GM18498 (cell line): ENCODE data around the gene DGCR8.

ENCODE experiments used
- ATAC-seq: cut with Tn5 transposase; IDR thresholded peaks from one replicate; pipeline ENCODE4 v1.9.1; 2021; ENCODE audit warnings: mild to moderate bottlenecking, moderate library complexity; ENCODE audit not compliant: unreplicated experiment

The DGCR8 gene

DNA sequence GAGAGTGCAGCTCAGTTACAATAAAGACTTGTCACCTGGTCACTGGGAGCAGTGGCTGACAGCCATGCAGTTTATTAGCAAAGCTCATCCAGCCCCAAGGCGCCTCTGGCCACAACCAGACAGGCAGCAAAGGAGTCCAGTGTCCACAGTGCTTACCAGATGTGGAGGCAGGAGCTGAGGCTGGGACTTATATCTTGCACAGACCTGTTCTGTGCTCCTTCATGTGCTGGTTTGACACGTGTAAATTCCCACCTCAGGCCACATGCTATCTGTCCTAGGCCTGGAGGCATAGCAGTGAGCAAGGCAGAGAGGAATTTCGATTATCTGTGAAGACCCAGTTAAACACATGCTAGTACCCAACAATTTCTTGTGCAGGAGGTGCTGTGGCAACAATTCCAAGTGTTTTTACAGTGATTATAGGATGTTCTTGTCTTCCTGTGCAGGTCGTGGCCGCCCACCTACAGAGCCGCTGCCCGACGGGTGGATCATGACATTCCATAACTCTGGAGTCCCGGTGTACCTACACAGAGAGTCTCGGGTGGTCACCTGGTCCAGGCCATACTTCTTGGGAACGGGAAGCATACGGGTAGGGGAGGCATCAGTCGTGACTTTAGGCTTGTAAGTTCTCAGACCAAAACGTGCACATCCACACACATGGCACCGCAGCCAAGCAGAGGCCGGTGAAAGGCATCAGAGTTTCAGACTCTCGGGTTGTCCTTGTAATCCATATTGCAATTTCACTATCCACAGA, 9.4 kb downstream of the DGCR8 start:
- no peak for ATAC-seq

DNA sequence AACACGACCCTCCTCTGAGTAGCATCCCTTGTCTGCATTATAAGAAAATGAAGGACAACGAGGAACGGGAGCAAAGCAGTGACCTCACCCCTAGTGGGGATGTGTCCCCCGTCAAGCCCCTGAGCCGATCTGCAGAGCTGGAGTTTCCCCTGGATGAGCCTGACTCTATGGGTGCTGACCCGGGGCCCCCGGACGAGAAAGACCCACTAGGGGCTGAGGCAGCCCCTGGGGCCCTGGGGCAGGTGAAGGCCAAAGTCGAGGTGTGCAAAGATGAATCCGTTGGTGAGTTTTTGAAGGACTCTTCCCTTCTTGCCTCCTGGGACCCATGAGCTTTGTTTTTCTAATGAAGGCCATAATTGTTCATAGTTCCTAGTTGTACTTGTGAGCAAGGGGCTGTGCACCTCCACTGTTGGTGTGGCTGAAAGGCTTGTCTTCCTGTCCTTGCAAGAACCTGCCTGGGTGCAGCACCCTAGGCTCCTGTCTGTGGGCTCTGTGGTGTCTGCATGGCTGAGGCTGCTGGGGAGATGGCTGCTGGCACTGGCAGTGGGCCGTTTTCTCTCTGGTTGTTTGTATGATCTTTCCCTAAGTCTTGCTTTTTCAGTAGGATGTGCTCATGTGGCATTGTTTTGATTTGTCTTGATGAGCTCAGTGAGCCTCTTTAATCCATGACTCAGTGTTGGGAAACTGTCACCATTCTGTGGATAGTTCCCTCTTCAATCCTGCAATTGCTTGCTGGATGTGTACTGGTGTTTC, 10.1 kb downstream of the DGCR8 start:
- no peak for ATAC-seq

DNA sequence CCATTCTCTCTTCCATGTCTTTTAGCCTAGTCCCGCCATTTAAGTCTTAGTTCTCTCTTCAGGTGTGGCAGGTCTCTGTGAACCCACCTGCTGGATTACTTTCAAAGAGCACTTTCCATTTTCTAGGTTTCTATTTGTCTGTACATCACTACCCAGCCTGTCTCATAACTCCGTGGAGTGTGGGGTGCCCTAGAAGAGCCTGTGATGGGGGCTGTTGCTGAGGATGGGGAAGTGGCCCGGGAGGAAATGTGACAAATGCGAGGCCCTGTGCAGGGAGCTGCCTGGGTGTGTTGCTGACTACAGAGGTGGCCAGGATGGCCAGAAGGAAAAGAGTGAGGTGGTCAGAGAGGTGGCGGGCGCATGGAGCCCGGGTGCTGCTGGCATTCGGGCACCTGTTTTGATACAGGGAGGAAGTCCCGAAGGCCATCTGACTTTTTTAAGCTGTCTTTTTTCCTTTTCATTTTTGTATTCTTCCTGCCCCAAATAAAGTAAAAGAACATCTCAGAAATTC, 10.7 kb downstream of the DGCR8 start:
- no peak for ATAC-seq

DNA sequence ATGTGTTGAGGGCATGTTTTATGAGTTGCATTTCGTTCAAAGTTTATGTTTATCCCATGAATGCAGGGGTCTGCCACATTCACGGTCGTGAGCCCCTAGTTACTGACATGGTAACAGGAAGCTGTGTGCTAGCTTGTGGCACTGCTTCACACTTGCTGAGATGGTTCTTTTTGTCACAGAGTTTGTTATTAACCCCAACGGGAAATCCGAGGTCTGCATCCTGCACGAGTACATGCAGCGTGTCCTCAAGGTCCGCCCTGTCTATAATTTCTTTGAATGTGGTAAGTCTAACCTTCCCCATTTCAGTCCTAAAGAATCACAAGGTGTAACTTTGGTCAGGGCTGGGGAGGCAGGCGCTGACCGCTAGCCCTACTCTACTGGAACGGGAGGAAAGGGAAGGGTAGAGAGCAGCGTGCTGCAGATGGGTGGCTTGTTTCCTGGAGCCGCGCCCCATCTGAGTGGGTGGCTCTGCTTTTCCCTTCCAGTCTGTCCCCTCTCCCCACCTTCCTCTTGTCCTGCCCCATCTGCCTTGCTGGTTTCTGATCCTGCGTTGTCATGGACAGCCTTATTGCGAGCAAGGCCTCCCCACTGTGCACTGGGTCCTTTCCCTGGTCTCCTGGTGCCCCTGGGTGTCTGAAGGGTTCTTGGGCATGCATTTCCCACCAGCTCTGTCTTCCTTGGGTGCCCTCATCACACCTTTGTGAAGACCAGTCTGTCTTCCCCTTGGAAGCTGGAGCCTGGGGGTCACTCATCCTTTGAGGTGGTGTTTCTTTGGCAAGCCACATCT, 11.8 kb downstream of the DGCR8 start:
- ATAC-seq, result no peak

DNA sequence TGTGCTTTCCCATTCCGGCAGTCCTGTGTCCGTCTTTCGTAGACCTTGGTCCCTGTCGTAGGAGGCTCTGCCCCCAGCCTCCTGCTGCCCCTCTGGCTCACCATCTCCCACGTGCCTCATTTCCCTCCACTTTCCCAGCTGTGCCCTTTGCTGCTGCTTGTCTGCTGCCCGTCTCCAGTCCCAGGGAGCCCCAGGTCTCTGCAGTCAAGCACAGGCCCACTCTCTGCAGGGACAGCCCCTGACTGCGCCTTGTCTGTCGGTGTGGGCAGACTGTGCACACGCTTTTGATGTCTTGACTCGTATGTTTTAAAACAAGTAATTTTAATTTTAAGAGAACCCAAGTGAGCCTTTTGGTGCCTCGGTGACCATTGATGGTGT, 12.4 kb downstream of the DGCR8 start:
- ATAC-seq, result no peak

DNA sequence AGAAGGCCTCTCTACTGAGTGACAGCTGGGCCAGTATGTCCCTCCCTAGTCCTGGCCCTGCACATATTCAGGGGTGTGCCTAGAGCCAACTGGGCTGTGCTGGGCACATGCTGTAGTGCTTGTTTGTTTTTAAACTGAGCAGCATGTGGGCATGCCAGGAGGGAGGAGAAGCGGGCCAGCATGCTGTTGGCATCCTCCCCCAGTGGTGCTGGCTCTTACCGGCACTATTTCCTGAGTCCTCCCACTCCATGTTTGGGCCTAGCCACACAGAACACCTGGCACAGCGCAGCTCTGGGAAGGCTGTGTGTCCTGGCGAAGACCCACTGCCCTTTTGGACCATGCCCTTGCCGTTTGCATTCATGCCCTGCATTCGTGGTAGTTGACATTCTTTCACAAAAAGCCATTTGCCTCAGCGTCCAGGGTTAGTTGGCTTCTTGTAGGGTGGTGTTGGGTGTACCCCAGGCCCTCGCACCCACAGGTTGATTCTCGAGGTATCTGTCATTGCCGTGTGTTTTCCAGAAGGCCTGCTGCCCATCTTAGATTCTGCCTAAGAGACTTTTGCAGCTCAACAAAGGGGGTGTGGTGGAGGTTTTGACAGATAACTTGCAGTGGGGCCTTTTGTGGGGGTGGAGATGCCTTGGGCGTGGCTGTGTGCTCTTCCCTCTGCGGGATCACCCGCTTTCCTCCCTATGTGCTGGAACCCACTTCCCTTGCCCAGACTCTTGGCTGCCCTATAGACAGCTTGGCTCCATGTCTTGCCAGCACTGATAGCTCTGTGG, 13.6 kb downstream of the DGCR8 start:
- ATAC-seq, result no peak

DNA sequence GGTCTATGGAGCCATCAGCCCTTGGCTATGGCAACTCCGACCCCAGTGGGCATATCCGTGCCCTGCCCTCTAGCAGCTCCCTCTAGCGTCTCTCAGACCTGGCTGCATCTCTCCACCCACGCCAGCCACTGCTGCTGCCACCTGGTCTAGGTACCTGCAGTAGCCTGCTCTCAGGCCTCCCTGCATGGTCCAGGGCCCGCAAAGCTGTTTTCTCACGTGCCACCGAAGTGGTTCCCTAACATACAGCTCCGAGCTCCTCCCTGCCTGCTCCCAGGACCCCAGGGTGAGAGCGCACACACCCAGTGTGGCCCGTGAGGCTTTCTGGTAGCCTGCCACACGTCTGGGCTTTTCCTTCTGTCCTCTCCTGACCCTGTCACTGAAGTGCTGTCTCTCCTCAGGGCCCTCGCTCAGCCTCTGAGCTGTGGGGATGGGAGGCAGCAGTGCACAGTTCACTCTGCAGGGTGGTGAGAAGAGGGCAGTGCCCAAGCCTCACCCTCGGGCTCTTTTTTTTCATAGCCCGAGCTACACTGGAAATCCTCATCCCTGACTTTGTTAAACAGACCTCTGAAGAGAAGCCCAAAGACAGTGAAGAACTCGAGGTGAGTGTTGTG, 14.3 kb downstream of the DGCR8 start:
- ATAC-seq, result no peak

DNA sequence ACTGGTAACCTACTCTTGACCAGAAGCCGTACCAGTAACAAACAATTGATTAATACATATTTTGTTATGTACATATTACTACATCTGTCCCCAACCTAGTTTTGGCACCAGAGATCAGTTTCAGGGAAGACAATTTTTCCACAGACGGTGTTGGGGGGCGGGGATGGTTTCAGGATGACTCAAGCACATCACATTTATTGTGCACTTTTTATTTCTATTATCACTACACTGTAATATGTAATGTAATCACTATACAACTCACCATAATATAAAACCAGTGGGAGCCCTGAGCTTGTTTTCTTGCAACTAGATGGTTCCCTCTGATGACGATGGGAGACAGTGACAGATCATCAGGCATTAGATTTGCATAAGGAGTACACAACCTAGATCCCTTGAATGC, 15.5 kb downstream of the DGCR8 start:
- ATAC-seq, result no peak

DNA sequence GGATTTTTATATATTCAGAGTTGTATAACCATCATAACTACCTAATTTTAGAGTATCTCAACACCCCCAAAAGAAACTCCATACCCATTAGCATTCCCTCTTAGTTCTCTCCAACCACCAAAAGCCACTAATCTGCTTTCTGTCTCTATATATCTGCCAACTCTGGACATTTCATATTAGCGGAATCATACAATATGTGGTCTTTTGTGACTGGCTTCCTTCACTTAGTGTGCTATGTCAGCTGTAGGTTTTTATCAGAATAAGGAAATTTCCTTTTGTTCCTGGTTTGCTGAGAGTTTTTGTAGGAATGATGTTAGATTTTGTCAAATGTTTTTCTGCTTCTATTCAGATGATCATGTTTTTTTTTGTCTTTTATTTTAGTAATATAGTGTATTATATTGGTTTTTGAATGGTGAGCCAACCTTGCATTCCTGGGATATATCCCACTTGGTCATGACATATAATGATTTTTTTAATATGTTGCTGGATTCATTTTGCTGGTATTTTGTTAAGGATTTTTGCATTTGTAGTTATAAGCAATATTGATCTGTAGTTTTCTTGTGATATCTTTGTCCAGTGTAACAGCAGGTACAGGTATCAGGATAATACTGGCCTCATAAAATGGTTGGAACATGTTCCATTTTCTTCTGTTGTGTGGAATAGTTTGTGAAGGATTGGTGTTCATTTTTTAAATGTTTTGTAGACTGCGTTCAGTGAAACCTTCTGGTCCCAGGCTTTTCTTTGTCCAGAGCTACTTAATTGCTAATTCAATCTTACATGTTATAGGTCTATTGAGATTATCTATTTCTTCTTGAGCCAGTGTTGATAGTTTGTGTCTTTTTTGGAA, 16.8 kb downstream of the DGCR8 start:
- no peak for ATAC-seq

DNA sequence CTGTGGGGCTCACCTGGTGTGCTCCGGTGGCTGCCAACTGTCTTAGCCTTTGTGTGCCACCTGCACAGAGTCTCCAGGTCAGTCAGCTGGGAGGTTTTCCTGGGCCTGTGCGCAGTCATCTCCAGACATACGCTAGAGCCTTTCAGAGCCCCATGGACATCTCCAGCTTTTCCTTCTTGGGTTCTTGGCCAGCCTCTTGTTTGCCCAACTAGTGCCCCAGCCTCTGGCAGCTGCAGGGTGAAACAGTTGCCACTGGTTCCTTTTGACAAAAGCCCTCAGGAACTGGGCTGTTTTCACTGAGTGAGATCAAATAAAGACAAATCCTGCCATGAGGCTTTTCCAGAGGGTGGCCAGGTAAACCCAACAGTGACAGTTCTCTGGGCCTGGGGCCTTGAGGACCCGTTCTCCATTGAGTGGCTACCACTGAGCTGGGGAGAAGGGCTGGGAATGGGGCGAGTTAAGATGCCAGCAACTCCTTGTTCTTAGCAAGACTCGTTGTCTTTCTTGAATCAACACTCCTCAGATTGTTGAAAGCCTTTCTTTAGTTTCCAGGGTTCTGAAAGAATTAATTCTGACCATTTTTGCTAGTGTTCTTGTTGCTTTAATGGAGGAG, 19.2 kb downstream of the DGCR8 start:
- ATAC-seq, result no peak

DNA sequence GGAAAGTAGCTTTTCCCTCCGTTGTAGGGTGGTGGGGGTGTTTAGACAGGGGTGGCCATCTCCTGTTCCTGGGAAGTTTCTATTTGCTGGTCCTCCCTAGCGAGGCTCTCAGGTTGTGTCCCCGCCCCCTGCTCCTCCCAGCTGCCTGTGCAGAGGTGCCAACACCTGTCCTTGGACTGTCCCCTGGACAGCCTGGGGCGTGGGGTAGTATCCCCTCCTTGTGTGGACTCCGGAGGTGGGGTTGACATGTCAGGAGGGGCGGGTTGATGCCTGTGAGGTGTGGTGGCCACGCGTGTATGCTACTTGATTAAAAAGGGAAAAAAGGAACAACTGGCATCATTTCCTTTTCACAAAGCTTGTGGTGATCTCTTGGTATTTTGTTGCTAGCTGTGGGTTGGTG, 21.6 kb downstream of the DGCR8 start:
- no peak for ATAC-seq

DNA sequence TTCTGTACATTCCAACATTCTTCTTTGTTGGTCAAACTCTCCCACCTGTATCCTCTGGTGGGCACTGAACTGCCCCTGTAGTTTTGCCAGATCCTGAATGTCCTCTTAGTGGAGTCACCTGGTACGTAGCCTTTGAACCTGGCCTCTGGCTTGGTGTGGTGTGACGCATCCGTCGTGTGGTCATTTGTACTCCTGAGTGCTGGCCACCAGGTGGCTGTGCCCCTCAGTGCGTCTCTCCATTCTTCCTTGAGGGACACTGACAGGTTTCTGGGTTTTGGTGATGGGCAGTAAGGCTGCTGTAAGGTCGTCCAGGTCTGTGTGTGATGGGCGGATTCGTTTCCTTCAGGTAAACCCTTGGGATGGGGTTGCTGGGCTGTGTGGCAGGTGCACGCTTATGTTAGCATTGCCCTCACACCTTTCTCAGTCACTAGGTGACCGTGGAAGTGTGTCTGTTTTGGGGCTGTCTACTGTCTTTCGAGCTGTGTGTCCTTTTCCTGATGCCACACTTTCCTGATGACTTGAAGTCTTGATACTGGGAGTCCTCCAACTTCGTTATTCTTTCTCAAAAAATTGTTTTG, 22.3 kb downstream of the DGCR8 start:
- ATAC-seq, result no peak

DNA sequence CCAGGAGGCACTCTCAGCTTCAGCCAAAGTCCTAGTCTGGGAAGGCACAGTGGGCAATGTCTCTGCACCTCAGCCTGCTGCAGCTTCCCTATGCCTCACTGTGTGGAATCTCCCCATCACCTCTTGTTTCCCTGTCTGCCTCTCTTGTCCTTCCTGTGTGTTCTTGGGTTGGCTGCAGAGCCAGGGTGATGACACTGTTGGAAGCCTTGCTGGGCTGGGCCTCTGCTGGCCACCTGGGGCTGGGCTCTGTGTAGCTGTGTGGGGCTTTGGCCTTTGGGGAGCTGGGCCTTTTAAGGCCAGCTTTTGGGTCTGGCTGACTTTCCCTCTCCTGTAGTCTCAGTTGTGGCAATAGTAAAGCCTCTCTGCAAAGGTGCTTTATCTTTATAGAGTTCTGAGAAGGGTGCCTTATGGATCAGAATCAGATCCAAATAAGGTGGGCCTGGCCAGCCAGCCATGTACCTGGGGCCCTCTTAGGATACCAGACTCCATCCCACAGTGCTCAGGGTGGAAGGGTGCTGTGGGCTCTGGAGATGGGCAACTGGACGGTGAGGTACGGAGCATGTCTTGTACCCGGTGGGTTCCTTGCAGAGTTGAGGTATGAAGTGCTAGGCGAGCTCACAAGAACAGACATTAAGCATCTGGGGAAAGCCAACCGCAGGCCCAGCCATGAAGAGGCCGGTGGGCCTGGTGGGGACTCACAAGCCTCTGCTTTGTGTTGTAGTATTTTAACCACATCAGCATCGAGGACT, 25.6 kb downstream of the DGCR8 start:
- ATAC-seq, result no peak

DNA sequence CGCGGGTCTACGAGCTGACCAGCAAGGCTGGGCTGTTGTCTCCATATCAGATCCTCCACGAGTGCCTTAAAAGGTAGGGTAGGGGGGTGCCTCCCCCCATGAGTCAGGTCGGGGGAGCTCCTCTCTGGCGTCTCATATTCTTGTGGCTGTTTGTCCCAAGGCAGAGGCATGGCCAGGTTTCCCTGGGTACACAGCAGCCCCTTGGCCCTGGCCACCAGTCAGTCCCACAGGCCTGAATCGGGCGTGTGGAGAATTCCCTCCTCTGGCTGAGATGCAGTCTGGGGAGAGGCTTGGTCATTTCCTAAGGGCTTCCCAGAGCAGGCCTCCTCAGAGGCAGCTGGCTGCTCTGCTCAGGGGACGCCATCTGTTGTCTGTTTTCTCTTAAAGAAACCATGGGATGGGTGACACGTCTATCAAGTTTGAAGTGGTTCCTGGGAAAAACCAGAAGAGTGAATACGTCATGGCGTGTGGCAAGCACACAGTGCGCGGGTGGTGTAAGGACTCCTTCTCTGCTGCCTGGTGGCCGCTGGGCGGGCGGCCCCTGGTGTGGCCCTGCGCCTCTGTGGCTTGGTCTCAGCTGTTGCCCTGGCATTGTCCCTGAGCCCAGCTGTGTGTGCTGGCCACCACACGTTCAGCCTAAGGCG, 26.3 kb downstream of the DGCR8 start:
- ATAC-seq, result no peak

DNA sequence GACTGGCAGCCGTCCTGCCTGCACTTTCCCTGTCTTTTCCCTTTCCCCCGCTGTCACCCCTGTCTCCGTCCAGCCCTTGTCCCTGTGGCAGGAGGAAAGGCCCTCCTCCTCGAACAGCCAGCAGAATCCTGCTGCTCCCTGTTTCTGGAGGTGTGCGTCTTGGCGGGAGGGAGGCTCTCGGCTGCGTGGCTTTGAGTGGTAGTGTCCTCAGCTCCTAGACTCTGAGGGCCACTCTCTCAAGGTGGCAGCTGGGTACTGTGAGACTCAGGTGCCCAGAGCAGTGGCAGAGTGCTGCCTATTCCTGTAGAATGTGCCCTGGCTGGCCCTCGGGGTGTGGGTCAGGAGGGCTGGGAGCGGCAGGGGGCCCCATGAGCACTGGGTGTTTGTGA, 26.8 kb downstream of the DGCR8 start:
- ATAC-seq, result no peak

DNA sequence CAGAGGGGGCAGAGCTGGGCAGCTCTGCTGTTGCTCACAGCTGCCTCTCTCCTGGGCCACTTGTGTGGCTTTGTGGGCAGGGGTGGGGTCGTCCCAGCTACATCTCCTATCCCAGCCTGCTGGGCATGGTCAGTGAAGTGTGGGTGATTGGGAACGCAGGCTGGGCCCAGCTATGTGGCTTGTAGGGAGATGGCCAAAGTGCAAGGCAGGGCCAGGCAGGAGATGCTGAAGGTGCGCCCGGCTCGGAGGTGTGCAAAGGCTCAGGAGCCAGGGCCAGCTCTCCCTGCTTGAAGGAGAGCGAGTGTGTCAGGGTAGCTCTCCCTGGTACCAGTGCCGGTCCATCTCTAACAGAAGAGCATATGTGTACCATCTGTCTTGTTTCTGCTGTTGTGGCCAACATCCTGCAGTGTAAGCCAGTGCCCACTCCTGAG, 27.4 kb downstream of the DGCR8 start:
- ATAC-seq, result no peak

DNA sequence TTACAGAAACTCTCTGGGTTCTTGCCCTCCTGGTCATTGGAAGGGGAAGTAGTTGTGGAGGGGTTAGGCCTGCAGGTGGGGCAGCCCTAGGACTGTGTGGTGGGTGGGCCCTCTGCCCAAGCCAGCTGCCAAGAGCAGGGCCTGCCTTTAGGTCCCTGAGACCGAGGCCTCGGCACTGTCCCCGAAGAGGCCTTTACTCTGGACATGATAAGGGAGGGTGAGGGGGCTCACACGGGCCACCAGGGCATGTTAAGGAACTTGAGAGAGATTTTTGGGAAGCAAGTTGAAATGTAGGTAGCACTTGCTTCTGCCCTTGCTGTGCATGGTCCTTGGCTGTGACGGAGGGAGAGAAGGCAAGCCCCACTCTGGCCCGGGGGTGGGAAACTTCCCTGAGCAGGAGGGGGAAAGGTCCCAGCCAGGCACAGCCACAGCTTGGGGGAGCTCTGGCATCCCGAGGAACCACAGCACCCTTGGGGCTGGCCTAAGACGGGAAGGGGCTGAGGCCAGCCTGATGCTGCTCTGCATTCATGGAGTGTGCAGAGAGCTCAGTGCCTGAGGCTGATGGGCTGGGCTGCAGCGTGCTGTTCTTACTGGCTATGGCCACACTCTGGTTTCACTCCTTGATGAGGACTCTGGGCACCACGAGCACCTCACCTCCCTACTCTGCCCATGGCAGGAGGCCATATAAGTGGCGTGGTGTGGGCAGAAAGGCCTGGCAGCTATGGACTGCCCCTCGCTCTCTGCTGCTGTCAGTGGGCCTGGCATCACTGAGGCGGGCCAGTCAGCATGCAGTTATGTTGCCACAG, 28.1 kb downstream of the DGCR8 start:
- ATAC-seq, result no peak
